Left ventricle myocardium inferior (tissue), 1 donor: ENCODE results near the gene ARL14EPL. TPM values are rescaled to one million over a fixed set of nuclear protein-coding genes. Genes with fewer than 3 reads are reported as not detected.

Experiments used
- DNase-seq: peaks from one replicate; pipeline ENCODE4 v3.0.0-alpha.2; 2020
- H3K27ac ChIP-seq: fragments of 200-600 bp; replicated peaks from 2 replicates; pipeline ENCODE4 v1.8.0; 2021
- H3K27me3 ChIP-seq: fragments of 200-600 bp; 2 replicates; pipeline ENCODE4 v1.8.0; 2021; ENCODE audit warnings: low read depth
- H3K36me3 ChIP-seq: fragments of 200-600 bp; 2 replicates; pipeline ENCODE4 v1.8.0; 2021
- H3K4me1 ChIP-seq: fragments of 200-600 bp; 2 replicates; pipeline ENCODE4 v1.8.0; 2021
- H3K4me3 ChIP-seq: fragments of 200-600 bp; 2 replicates; pipeline ENCODE4 v1.8.0; 2021; ENCODE audit warnings: mild to moderate bottlenecking, moderate library complexity
- H3K9me3 ChIP-seq: fragments of 200-600 bp; replicated peaks from 2 replicates; pipeline ENCODE4 v1.8.0; 2021
- intact Hi-C: fragments of 100-400 bp; cut with micrococcal nuclease; formaldehyde crosslinking; loops from one replicate; pipeline ENCODE4 v1.11.0; 2022
- total RNA-seq: library from RNA; stranded (reverse); fragmentation: NEBNext Ultra II Directional; extraction: Animal tissue kit (Norgen Biotek cat#: 25700); gene quantifications from one replicate; pipeline ENCODE4 v1.2.1, GENCODE V29; 2021
- TF ChIP-seq, protein P1 (sequence below): fragments of 200-600 bp; IDR thresholded peaks from 2 replicates; pipeline ENCODE4 v1.8.0; 2021; ENCODE audit warnings: antibody characterized with exemption, mild to moderate bottlenecking, borderline replicate concordance
- donor health status: DM: no; HTN: yes; CAD: no; lungs with severe emphysema.

Gene ARL14EPL
- total RNA-seq, 1 donor from 2014 or later: not detected

GRCh38 chr5:116045821-116046220, 13.5 kb downstream of the ARL14EPL start:
- Histone ChIP-seq H3K27me3 (peaks cover 15% of the 10 kb centered on the region), H3K9me3 (no peaks in the 10 kb centered on the region), H3K4me3 (no peak overlapping the region), H3K27ac (no peak overlapping the region), H3K36me3 (no peaks in the 10 kb centered on the region), H3K4me1 (no peaks in the 10 kb centered on the region)
- DNase-seq: no peak
- TF ChIP-seq, protein P1, sequence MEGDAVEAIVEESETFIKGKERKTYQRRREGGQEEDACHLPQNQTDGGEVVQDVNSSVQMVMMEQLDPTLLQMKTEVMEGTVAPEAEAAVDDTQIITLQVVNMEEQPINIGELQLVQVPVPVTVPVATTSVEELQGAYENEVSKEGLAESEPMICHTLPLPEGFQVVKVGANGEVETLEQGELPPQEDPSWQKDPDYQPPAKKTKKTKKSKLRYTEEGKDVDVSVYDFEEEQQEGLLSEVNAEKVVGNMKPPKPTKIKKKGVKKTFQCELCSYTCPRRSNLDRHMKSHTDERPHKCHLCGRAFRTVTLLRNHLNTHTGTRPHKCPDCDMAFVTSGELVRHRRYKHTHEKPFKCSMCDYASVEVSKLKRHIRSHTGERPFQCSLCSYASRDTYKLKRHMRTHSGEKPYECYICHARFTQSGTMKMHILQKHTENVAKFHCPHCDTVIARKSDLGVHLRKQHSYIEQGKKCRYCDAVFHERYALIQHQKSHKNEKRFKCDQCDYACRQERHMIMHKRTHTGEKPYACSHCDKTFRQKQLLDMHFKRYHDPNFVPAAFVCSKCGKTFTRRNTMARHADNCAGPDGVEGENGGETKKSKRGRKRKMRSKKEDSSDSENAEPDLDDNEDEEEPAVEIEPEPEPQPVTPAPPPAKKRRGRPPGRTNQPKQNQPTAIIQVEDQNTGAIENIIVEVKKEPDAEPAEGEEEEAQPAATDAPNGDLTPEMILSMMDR: no peak
- intact Hi-C loops: no loop called here

DNA sequence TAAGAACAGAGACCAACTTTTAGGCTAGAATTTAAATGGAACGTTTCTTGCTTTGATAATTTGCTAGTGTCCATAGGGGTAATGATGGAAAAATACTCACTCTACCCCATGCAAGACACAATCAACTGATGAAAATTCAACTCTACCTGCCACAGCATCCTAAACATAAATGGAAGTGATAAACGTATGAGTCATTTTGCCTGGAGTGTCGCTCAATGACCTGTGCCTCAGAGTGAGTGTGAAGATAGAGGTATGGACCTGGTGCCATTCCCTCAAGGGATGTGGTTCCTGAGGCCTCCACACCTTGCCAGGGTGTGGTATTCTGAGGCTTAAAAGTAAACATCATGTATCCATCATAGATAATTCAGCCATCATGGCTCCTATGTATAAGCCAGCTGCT, 14.0 kb downstream of the ARL14EPL start:
- intact Hi-C loops: no loop called here
- TF ChIP-seq, protein P1: no peak
- no peak overlapping the region for H3K27ac ChIP-seq

DNA sequence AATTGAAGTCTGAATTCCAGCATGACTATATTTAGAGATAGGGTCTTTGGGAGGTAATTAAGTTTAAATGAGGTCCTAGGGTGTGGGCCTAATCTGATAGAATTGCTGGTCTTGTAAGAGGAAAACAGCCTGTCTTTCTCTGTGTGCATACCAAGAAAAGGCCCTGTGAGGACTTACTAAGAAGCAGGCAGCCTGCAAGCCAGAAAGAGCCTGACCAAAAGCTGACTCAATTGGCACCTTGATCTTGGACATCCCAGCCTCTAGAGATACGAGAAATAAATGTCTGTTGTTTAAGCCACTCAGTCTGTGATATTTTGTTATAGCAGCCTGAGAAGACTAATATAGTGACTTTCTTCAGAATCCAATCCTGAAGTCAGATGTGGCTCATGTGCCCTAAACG, 14.6 kb downstream of the ARL14EPL start:
- no peak overlapping the region for H3K27ac ChIP-seq

More for the DNA sequence above, 14.0 kb downstream of the ARL14EPL start:
- H3K36me3 ChIP-seq: no peaks in the 10 kb centered on the region
- H3K27me3 ChIP-seq: peaks cover 15% of the 10 kb centered on the region
- no peak for DNase-seq
- H3K4me1 ChIP-seq: no peaks in the 10 kb centered on the region
- no peaks in the 10 kb centered on the region for H3K9me3 ChIP-seq
- H3K4me3 ChIP-seq: no peak overlapping the region

GRCh38 chr5:116058346-116058936, 26.2 kb downstream of the ARL14EPL start:
- TF ChIP-seq, protein P1: no peak
- Histone ChIP-seq H3K9me3 (no peaks in the 10 kb centered on the region), H3K27me3 (peaks cover 30% of the 10 kb centered on the region), H3K36me3 (no peaks in the 10 kb centered on the region), H3K4me3 (no peak overlapping the region), H3K4me1 (no peaks in the 10 kb centered on the region), H3K27ac (no peak overlapping the region)
- intact Hi-C loops: no loop called here
- no peak for DNase-seq

More for the DNA sequence above, 14.6 kb downstream of the ARL14EPL start:
- TF ChIP-seq, protein P1: no peak
- Histone ChIP-seq H3K4me3 (no peak overlapping the region), H3K27me3 (peaks cover 18% of the 10 kb centered on the region), H3K9me3 (no peaks in the 10 kb centered on the region), H3K36me3 (no peaks in the 10 kb centered on the region), H3K4me1 (no peaks in the 10 kb centered on the region)
- no peak for DNase-seq
- intact Hi-C loops: no loop called here

- no peak for DNase-seq
- TF ChIP-seq, protein P1: no peak
- Histone ChIP-seq H3K27me3 (peaks cover 49% of the 10 kb centered on the region), H3K4me3 (no peak overlapping the region), H3K27ac (no peak overlapping the region), H3K9me3 (no peaks in the 10 kb centered on the region), H3K4me1 (no peaks in the 10 kb centered on the region), H3K36me3 (no peaks in the 10 kb centered on the region)
- intact Hi-C loops: no loop called here
Measured at GRCh38 chr5:116062352-116062751, 30.1 kb downstream of the ARL14EPL start.
